ENCODE results near the gene IFNLR1.

GRCh38 chr1:24111262-24111995, 75.7 kb downstream of the IFNLR1 start:
- TF ChIP-seq EZH2phosphoT487 (conservative IDR thresholded peaks at IDR 0.05; ENCODE audit: low read length) = no peak
- TF ChIP-seq, protein P1, sequence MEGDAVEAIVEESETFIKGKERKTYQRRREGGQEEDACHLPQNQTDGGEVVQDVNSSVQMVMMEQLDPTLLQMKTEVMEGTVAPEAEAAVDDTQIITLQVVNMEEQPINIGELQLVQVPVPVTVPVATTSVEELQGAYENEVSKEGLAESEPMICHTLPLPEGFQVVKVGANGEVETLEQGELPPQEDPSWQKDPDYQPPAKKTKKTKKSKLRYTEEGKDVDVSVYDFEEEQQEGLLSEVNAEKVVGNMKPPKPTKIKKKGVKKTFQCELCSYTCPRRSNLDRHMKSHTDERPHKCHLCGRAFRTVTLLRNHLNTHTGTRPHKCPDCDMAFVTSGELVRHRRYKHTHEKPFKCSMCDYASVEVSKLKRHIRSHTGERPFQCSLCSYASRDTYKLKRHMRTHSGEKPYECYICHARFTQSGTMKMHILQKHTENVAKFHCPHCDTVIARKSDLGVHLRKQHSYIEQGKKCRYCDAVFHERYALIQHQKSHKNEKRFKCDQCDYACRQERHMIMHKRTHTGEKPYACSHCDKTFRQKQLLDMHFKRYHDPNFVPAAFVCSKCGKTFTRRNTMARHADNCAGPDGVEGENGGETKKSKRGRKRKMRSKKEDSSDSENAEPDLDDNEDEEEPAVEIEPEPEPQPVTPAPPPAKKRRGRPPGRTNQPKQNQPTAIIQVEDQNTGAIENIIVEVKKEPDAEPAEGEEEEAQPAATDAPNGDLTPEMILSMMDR (IDR thresholded peaks at IDR 0.05; ENCODE audit: insufficient read depth, low read length, poor library complexity, severe bottlenecking) = no peak

All from SU-DHL-6 (cell line).